GM21723 (cell line): ENCODE measurements around the gene CIAO1.
"Not testable (repeated sequence)": the region's sequence is repeated elsewhere in the genome, so short reads cannot be mapped to it uniquely, and the experiment has no call there.

Source experiments
- ATAC-seq: cut with Tn5 transposase; IDR thresholded peaks from one replicate; pipeline ENCODE4 v1.9.1; 2021; ENCODE audit warnings: mild to moderate bottlenecking, moderate library complexity; ENCODE audit not compliant: unreplicated experiment

Gene CIAO1

DNA sequence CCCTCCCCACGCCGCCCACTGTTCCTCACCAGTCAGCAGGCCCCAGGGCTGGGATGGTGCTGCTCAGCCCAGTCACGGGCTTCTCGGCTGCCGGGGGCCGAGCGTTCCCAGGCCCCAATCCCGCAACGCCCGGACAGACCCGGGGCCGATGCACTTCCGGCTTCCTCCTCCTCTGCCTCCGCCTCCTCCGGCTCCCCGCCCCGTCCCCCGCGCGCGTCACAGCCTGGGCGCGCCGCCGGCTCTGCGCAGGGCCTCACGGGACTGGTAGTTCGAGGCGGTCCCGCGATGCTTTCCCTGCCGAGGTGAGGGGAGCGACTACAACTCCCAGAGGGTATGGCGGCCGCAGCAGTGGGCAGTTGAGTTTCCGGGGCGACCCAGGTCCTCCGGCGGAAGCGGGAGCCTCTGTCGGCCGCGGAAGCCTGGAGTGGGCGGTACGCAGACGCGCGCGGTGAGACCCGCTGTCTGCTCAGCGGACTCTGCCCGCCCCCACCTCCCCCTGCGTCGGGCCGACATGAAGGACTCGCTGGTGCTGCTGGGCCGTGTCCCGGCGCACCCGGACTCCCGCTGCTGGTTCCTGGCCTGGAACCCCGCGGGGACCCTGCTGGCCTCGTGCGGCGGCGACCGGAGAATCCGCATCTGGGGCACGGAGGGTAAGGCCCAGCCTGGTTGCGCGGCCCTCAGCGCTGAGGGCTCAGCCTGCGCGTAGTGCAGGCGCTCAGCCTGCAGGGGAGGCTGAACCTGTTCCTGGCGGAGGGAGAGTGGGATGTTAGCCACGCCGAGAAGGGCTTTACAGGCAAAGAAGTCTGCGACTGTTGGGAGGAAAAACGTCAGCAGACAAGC lies at the start of gene CIAO1, which contains the start of gene TMEM127:
Gene CIAO1, plus strand, starts transcription at position 386 of the 840 bp plus-strand sequence. Its CDS starts 126 bp downstream, at position 512.
Gene TMEM127, minus strand, starts transcription at position 158 of the 840 bp plus-strand sequence. CDS start 616 bp downstream, outside the sequence.
- ATAC-seq, result peak; percentile 91

DNA sequence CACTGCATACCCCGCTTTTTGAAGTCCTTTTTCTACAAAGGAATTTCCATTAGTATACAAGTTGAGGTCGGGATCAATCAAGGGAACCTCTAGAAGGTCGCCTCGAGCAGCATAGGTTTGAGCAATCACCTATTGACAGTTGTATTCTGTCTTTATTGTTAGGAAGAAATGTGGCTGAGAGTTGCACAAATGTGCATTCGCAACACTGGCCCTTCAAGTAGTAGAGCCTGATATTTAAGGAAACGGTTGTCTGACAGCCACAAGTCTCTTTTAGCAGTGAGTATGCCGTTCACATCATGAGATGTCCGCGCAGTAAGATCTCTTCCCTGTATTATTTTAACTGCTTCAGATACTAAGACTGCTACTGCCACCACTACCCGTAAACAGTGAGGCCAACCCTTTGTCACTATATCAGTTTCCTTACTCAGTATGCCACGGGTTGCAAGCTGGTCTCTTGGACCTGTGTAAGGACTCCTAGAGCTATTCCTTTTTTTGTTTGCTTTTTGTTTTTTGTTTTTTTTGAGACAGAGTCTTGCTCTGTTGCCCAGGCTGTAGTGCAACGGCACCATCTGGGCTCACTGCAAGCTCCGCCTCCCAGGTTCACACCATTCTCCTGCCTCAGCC lies 47.4 kb upstream of the CIAO1 start:
- no peak for ATAC-seq

DNA sequence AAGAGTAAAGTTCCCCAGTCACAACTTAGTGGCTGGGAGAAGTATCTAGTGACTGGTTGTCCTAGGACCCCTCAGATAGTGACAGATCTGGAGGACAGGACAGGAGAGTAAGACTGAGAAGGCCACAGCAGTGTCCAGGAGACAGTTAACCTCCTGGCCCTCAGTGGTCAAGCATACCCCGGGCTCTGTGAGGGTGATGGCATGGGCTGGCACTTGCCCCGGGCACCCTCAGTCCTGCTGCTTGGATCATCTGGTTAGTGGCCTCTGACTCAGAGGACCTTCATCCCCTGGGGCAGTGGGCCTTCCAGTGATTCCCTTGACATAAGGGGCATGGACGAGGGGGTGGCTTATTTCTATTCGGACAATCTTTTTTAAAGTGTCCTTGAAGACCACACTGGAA lies 46.1 kb upstream of the CIAO1 start:
- ATAC-seq, result not testable (repeated sequence)

DNA sequence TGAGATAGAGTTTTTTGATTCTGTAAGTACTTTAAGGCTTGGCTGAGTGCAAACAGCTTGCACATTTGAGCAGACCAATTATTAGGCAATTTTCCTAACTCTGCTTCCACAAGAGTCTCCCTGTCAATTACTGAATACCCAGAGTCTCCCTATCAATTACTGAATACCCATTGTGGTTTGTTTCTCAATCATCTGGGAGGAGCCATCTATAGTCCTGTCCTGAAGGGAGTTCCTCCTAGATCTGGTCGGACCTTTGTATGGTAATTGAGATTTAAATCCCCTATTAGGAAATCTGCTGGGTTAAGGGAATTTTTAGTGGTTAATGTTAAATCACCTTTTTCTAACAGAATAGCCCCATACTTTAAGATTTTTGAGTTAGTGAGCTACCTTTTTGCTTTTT lies 44.9 kb upstream of the CIAO1 start:
- ATAC-seq, result not testable (repeated sequence)

DNA sequence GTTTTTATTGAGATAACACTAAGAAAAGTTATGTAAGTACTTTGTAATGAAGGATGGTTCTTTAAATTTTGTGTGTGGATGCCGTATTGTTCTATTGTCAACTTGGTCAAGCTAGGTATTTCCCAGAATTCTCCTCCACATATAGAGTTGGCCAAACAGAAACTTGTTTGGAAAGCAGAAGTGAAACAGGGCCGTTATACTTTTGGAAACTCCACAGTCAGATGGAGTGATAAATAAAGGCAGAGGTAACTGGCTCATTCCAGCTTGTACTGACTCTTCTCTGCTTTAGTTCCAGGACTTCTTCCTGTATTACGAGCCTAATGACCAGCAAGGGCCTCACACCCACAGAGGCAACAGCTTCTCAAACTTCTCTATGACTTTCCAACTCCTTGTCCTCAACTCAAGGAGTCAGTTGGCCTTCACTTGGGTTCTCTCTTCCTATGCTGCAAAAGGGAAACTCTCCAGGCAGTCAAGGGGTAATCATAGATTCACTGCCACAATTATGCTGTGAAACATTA lies 41.0 kb upstream of the CIAO1 start:
- peak; percentile 87 for ATAC-seq

DNA sequence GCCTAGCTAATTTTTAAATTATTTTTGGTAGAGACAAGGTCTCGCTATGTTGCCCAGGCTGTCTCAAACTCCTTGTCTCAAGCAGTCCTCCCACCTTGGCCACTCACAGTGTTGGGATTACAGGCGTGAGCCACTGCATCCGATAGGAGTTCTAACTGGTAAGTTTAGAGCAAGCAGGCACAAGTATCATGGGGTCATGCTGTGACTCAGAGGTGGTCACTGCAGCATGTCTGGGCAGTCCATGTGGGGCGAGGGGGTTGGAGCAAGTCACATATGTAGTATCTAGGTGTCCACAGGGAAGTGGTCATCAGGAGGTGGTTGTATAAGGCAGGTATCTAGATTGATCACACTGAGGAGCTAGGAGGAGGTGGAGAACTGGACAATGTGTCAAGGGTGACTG lies 34.7 kb upstream of the CIAO1 start:
- no peak for ATAC-seq

DNA sequence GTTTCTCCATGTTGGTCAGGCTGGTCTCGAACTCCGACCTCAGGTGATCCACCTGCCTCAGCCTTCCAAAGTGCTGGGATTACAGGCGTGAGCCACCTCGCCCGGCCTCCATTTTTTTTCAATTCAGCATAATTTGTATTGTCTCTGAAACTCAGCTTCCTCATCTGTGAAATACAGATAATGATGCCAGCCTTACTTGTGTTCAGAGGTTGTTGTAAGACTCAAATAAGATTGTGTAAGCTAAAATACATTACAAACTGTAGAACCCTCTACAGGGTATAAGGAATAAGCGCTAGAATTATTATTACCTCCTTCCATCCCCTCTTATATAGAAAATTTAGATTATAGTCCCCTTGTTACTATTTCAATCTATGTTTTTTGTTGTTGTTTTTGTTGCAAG lies 32.6 kb upstream of the CIAO1 start:
- peak; percentile 6 for ATAC-seq

DNA sequence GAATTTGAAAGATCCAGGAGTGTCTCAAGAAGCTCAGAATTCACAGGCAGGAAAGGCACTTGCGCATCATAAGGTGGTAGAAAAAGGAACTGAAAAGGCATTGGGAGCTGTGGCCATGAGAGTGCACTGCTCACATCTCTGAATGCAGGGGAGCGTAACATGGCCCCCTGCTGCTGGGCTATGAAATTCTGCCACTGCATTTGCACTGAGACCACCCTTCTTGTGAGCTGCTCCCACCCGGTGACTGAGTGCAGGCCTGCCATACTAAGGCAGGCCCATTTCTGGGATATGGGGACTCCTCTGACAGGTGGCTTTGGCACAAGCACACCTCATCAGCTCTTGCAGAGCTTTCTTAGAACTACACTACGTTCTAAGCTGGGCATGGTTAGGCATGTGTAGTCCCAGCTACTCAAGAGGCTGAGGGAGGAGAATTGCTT lies 32.1 kb upstream of the CIAO1 start:
- ATAC-seq, result peak; percentile 92

DNA sequence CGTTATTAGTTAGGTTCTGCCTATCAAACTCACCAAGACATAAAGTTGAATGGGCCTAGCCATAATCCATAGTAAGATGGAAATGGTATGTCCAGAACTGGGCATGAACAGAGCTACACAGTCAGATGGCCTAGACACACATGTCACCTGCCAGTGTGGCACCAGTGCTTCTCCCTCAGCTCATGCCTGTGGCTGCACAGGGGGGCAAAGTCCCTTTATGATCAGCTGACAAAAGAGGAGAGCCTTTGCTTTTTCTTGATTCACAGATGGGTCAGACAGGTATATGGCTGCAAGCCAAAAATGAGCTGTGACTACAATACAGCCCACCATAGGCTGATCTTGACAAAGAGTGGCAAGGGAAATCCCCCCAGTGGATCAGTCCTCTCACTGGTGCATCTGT lies 29.1 kb upstream of the CIAO1 start:
- no peak for ATAC-seq

DNA sequence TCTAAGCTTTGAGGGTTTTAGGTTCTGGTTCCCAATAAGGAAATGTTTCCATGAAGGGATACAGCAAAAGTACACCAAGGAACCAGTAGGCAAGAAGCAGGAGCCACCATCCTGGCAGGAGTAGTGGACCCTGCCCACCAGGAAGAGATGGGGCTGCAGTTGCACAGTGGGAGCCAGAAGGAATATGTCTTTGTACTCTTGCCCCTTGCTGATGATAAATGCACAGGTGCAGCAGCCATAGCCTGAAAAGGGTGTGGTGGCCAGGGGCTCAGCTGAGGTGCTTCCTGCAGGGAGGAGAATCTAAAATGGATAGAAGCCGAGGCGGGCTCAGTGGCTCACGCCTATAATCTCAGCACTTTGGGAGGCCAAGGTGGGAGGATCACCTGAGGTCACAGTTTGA lies 27.8 kb upstream of the CIAO1 start:
- no peak for ATAC-seq

DNA sequence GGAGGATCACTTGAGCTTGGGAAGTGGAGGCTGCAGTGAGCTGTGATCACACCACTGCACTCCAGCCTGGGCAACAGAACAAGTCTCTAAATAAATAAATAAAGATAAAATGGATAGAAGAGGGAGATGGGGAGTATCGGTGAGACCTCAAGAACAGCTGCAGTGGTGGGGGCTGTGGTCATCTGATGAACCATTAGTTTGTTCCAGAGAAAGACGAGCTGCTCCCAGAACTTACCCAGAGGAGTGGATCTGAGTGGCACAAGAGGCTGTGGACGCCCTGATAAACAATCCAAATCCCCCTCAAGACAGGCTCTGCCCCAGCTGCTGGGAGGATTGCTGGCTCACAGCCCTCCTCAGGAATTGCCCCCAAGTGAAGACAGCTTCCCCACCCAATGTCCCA lies 26.9 kb upstream of the CIAO1 start:
- no peak for ATAC-seq

DNA sequence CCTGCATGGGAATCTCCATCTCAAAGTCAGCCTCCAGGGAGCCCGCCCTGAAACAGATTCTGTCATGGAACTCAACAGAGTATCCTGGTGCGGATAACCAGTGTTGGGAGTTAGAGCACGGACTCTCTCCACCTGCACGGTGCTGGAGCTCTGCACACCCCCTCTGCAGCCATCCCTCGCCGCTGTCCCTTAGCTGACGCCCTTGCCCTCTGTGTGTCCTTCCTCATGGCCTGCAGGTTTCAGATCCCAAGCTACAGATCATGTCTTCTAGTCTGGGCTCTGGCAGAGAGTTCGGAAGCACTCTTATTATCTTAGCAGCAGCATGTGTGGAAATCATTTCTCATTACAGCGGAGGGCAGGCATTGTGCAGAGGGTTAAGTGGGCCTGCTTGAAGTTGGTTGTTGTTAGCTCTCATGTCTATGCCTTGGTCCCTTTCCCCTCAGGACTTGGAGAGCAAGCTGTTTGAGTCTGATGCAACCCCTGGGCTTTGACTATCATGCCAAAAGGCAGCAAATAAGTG lies 26.2 kb upstream of the CIAO1 start:
- ATAC-seq, result no peak

DNA sequence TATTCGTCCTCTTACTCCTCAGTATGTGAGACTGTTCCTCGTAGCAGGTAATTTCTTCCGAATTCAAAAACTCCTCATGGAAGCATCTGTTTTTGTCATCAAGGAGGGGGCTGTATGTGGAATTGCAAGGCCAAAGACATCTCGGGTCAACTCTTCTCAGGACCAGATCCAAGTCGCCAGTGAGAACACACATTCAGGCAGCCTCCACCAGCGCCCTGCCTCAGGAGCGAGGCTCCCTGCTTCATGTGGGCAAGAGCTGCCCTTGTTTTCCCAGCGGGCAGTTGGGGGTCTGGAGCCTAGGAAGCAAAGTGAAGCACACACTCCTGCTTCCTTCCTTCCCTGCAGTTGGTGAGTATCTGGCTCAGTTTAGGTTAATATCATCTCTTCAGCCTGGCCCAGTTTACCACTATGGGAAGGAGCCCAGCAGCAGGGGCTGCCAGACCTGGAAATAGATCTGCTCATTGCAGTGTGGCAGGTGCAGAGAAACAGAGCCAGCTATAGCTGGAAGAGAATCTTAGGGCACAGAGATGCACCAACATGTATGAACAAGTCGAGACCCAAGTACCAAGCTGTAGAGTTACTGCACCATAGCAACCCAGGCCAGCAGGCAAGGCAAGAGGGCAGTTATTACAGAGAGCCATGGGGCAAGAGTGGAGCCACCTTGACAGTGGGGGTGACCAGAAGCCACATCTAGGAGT lies 25.5 kb upstream of the CIAO1 start:
- no peak for ATAC-seq

DNA sequence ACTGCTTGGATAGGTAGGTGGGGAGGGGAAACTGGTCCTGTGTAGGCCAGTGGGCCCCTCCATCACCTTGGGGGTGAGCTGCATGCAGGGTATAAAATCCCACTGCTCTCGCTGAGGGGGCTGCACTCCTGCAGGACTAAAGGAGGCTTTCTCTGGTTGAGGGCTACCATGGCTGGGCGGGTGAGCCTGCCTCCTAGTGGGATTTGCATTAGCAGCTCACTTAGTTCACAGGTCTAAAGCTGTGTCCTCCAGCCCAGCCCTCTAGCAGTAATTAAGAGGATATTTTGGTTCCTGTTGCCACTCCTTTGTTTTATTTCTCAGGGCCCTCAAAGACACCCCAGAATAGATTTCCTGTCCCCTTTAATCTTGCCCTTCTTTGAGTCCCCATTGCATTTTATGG lies 24.8 kb upstream of the CIAO1 start:
- ATAC-seq, result no peak

DNA sequence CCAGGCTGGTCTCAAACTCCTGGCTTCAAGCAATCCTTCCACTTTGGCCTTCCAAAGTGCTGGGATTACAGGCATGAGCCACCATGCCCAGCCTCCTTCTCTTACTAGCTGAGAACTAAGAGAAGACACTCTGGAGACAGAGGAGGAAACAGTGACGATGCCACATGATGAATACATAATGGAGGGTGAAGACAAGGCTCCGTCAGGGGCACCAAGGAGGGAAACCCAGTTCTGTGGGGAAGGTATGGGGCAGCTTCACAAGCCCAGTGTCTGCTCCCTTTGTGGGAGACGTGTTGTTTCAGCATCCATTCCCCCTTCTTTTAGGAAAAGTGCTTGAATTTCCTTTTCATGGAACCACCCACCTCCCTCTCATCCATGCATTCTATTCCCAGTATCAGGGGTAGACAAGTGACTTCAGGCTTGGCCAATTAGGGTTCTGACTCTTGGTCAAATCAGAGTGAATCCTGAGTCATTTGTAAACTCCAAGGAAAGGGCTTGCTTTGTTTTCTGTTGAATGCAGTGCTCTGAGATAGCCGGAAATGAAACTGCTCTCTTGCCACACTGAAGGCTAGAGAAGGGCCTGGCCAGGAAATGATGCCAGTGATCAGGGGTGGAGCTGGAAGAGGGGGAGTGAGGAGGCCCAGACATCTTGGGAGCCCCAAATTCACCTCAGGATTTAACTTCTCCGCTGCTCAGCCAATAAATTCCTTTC lies 24.0 kb upstream of the CIAO1 start:
- ATAC-seq, result peak; percentile 83

DNA sequence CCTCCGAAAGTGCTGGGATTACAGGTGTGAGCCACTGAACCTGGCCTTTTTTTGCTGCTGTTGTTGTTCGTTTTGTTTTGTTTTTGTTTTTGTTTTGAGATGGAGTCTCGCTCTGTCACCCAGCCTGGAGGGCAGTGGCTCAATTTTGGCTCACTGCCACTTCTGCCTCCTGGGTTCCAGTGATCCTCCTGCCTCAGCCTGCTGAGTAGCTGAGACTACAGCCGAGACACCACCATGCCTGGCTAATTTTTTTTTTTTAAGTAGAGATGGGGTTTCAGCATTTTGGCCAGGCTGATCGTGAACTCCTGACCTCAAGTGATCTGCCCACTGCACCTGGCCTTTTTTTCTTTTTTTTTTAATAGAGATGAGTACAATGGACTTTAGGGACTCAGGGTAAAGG lies 22.2 kb upstream of the CIAO1 start:
- no peak for ATAC-seq

DNA sequence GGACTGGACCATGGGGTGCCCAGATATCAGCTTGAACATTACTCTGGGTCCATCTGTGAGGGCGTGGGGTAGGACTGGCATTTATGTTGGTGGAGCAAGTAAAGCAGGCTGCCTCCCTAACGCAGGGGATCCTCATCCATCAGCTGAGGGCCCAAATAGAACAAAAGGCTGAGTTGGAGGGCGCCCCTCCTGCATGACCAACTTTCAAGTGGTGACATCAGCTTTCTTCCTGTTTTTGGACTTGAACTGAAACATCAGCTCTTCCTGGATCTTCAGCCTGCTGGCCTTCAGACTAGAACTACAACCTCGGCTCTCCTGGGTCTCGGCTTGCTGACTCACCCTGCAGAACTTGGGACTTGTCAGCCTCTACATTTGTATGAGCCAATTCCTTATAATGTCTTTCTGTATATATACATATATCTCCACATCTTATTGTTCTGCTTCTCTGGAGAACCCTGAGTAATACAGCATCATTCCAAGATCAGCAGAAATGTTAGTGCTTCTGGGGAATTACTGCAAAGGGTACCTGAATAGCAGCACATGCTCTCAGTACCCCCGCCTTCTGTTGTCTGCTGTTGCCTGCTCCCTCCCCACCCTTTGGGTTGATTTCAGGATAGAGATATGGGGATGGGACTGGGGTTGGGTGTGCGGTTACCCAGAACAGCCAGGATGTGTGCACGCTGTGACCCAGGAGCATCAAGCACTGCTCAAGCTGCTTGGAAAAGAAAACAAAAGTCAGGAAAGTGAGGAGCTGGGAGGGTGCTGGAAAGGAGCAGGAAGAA lies 20.2 kb upstream of the CIAO1 start:
- no peak for ATAC-seq

DNA sequence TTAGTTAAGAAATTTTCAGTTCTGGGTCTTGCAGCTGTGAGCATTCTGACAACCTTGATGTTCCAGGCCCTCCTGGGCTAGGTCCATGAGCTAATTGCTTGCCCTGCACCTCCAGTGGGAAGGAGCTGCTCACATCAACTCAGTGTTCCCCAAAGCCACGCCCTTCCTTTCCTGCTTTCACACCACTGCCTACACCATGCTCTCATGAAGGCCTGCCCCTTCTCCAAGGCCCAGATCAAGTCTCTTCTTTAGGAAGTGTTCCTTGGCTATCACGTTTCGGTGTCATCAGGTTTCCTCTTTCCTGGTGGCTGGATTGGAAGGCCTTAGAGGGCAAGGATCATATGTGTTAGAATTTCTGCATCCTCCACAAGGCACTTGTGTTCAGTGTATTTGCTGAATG lies 19.0 kb upstream of the CIAO1 start:
- no peak for ATAC-seq

DNA sequence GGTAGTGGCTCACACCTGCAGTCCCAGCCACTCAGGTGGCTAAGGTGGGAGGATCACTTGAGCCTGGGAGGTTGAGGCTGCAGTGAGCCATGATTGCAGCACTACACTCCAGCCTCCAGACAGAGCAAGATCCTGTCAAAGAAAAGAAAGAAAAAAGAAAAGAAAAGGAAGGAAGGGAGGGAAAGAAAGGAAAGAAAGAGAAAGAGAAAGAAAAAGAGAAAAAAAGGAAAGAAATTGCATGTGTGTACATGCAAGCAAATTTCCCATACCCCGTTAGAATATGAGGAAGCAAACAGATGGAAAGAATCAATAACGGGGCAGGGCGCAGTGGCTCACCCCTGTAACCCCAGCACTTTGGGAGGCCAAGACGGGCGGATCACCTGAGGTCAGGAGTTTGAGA lies 18.1 kb upstream of the CIAO1 start:
- ATAC-seq, result no peak

DNA sequence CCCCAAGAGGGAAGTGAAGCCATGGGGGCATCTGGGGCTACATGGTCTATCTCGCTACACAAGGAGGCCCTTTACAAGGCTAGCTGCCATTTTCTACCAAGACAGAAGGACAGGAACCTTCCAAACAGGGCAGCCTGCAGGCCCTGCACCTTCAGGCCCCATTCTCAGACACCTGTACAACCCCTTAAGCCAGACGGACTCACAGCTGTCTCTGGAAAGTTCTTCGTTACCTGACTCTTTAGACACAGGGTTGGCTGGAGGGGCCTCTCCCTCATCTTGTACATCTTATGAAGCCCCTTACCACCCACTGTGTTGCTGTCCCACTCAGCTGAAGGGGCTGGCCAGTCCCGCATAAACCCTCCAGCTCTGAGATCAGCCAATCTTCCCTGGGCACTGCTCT lies 17.4 kb upstream of the CIAO1 start:
- no peak for ATAC-seq
